Esophagus muscularis mucosa (tissue), 4 donors: ENCODE results near the gene TMEM138. TPM values are rescaled to one million over a fixed set of nuclear protein-coding genes. Genes with fewer than 3 reads are reported as not detected.

Experiments used
- DNase-seq: peaks from one replicate; pipeline ENCODE4 v3.0.0-alpha.2; 2017; ENCODE audit errors: extremely low spot score
- H3K27ac ChIP-seq, 4 donors: fragments of 200-600 bp; sonication (generic); replicated peaks in 1 of 4; 1 replicate in 3 of 4; 2 replicates in 1 of 4; pipeline ENCODE4 v1.5.1; 2016 to 2019; ENCODE audit warnings: mild to moderate bottlenecking in 1 of 4
- H3K27me3 ChIP-seq, 4 donors: fragments of 200-600 bp; sonication (generic); one replicate each; pipeline versions ENCODE4 v1.5.1 to v1.6.0; 2016 to 2019
- H3K36me3 ChIP-seq, 4 donors: fragments of 200-600 bp; sonication (generic); one replicate each; pipeline ENCODE4 v1.5.1; 2016 to 2019
- H3K4me1 ChIP-seq, 4 donors: fragments of 200-600 bp; sonication (generic); one replicate each; pipeline ENCODE4 v1.5.1; 2016 to 2019
- H3K4me3 ChIP-seq, 4 donors: fragments of 200-600 bp; sonication (generic); 1 replicate in 2 of 4; 2 replicates in 2 of 4; pipeline ENCODE4 v1.5.1; 2016 to 2019; ENCODE audit warnings: mild to moderate bottlenecking in 4 of 4, moderate library complexity in 1 of 4
- H3K9me3 ChIP-seq, 4 donors: fragments of 200-600 bp; sonication (generic); 1 replicate in 3 of 4; 2 replicates in 1 of 4; pipeline ENCODE4 v1.5.1; 2016 to 2019
- EP300 ChIP-seq: sonication (generic); formaldehyde crosslinking; IDR thresholded peaks from one replicate; pipeline ENCODE4 v1.6.1; 2017; ENCODE audit warnings: antibody characterized with exemption
- POLR2A ChIP-seq: fragments of 450-650 bp; IDR thresholded peaks from one replicate; pipeline ENCODE4 v1.6.1; 2017; ENCODE audit warnings: antibody characterized with exemption, moderate library complexity, mild to moderate bottlenecking, low read depth
- POLR2AphosphoS5 ChIP-seq, 2 donors: sonication (generic); formaldehyde crosslinking; IDR thresholded peaks; one replicate each; pipeline ENCODE4 v1.6.1; 2017; ENCODE audit warnings: antibody characterized with exemption in 2 of 2
- WGBS: methylation state at CpG from one replicate; pipeline ENCODE4 v1.1.5; 2018; 5-methylcytosine and 5-hydroxymethylcytosine counted together
- intact Hi-C: fragments of 100-400 bp; cut with DNase I; formaldehyde crosslinking; loops from one replicate; pipeline ENCODE4 v1.15.1; 2023
- total RNA-seq, 4 donors: library from RNA; depleted of rRNA; stranded (reverse); fragments of >200 nt; gene quantifications; one replicate each; pipeline versions ENCODE4 v1.1.0 to v1.2.1, GENCODE V29; 2016
- TF ChIP-seq, protein P1 (sequence below), 3 experiments: fragments of 200-600 bp in 2 of 3; fragments of 450-650 bp in 1 of 3; sonication (generic) in 2 of 3; IDR thresholded peaks; one replicate each; pipeline ENCODE4 v1.5.1; 2017 to 2019; ENCODE audit warnings: antibody characterized with exemption in 3 of 3, mild to moderate bottlenecking in 2 of 3, moderate library complexity in 1 of 3

TMEM138 gene
- total RNA-seq, 4 donors from 2014 or later: 10.4 to 22.7 (median 15.9) TPM

DNA sequence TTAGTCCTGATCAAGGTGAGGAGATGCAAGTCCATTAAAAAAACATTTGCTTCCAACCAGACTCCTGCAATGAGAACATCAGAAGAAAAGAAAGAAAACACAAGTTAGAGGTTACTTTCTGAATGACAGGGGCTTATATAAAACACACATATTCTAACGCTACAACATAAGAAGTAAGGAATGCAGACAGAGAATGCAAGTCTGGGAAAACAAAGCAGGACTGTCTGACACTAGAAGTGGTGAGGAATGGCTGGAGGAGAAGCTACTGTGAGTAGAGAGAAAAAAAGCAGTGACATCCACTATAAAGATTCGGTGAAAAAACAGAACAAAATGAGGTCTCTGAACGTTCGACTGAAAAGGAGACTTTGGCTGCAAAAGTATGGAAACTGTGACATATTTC is 42.5 kb downstream of the TMEM138 start:
- Histone ChIP-seq H3K9me3 (no peaks in the 10 kb centered on the region), H3K27ac (peak overlapping the region in 3 of 4 donors; percentile 5 to 60 (median 14)), H3K4me1 (no peaks in the 10 kb centered on the region), H3K27me3 (no peaks in the 10 kb centered on the region), H3K4me3 (no peak overlapping the region), H3K36me3 (peaks cover 57 to 95% (median 88%) of the 10 kb centered on the region in 4 donors)
- 73% methylated on average over 4 of the region's 4 CpGs for whole genome bisulfite sequencing
- intact Hi-C loops: no loop called here
- DNase-seq: no peak
- TF ChIP-seq, protein P1, sequence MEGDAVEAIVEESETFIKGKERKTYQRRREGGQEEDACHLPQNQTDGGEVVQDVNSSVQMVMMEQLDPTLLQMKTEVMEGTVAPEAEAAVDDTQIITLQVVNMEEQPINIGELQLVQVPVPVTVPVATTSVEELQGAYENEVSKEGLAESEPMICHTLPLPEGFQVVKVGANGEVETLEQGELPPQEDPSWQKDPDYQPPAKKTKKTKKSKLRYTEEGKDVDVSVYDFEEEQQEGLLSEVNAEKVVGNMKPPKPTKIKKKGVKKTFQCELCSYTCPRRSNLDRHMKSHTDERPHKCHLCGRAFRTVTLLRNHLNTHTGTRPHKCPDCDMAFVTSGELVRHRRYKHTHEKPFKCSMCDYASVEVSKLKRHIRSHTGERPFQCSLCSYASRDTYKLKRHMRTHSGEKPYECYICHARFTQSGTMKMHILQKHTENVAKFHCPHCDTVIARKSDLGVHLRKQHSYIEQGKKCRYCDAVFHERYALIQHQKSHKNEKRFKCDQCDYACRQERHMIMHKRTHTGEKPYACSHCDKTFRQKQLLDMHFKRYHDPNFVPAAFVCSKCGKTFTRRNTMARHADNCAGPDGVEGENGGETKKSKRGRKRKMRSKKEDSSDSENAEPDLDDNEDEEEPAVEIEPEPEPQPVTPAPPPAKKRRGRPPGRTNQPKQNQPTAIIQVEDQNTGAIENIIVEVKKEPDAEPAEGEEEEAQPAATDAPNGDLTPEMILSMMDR (IDR thresholded peaks at IDR 0.05): no peak
- TF ChIP-seq POLR2AphosphoS5 (IDR thresholded peaks at IDR 0.05) (no peak), EP300 (no peak), POLR2A (no peak)

DNA sequence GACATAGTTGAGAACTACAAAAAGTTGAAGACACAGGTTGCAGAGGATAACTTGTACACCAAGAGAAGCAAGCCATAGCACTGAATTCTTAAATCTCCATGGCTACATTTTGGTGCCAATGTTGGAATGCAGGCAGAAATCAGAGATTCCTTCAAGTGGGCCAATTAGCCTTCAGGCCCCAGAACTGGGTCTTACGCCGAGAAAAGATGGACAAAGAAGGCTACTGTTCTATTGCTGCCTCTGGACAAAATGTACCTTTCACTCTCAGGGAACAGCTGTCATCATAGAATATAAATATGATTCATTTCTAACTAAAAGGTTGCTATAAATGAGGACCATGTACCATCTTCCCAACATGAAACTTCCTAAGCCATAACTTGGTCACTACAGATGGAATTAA is 43.9 kb downstream of the TMEM138 start:
- H3K27ac ChIP-seq: peak overlapping the region in 1 of 4 donors; percentile 56
- intact Hi-C loops: no loop called here
- WGBS: 80% methylated on average over 2 of the region's 2 CpGs
- H3K4me1 ChIP-seq: no peaks in the 10 kb centered on the region
- H3K9me3 ChIP-seq: no peaks in the 10 kb centered on the region
- no peak overlapping the region for H3K4me3 ChIP-seq
- H3K36me3 ChIP-seq: peaks cover 71 to 99% (median 97%) of the 10 kb centered on the region in 4 donors
- DNase-seq: no peak
- no peak for TF ChIP-seq POLR2A
- no peak for TF ChIP-seq EP300
- TF ChIP-seq, protein P1 (IDR thresholded peaks at IDR 0.05): no peak
- no peak for TF ChIP-seq POLR2AphosphoS5 (IDR thresholded peaks at IDR 0.05)
- H3K27me3 ChIP-seq: no peaks in the 10 kb centered on the region

DNA sequence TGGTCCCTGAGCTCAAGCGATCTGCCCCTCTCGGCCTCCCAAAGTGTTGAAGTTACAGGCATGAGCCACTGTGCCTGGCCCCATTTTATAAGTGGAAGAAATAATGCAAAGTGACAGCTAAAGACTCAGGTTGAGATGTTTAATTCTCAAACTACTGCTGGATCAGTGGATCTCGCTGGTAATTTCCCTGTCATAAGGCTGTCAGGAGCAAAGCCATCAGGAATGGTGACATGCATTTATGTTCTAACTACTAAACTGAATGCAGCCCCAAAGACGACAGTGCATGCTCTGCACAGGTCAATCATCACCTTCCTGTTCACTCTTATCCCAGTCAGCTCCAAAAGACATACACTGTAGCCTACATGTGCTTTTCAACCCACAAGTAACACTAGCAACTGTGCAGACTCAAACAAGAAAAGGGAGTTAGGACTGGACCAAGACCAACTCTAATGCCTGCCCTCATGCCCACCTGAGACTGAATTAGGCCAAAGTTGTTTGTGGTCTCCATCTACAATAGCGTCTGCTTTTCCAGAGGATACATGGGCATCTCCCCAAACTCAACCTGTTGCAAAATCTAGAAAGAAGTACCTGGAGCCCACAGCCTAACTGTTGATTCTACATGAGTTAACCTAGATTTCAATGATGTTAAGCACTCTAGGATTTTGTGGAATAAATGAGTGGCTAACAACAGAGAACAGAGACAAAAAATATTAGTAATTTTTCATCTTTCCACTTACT is 45.0 kb downstream of the TMEM138 start:
- Histone ChIP-seq H3K27me3 (no peaks in the 10 kb centered on the region), H3K27ac (peak overlapping the region in 2 of 4 donors; percentile 13 to 56), H3K36me3 (peaks cover 82 to 100% (median 100%) of the 10 kb centered on the region in 4 donors), H3K4me3 (no peak overlapping the region), H3K9me3 (no peaks in the 10 kb centered on the region), H3K4me1 (no peaks in the 10 kb centered on the region)
- TF ChIP-seq POLR2AphosphoS5 (IDR thresholded peaks at IDR 0.05): no peak
- TF ChIP-seq, protein P1 (IDR thresholded peaks at IDR 0.05): no peak
- TF ChIP-seq EP300: no peak
- TF ChIP-seq POLR2A: no peak
- WGBS: 93% methylated on average over 5 of the region's 5 CpGs
- no peak for DNase-seq
- intact Hi-C loops: no loop called here

DNA sequence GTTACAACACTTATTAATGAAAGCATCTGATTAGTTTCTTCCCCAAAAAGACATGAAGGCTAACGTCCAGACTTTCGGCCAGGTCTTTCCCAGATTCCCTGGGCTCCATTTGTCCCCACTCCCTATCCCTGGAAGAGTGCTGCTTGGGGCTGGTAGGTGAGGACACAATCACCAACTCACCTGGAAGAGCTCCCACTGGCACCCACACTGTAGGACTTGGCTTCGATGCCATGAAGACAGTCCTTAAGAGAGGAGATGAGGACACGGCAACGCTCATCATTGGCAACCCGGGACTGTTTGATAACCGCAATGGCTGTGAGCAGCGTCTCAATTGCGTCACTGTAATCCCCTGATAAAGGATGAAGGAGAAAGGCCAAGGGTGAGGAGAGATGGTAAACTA is 49.4 kb downstream of the TMEM138 start:
- TF ChIP-seq EP300 (no peak), POLR2A (no peak), POLR2AphosphoS5 (IDR thresholded peaks at IDR 0.05) (no peak)
- TF ChIP-seq, protein P1 (IDR thresholded peaks at IDR 0.05): no peak
- Histone ChIP-seq H3K27me3 (no peaks in the 10 kb centered on the region), H3K4me1 (no peaks in the 10 kb centered on the region), H3K9me3 (no peaks in the 10 kb centered on the region), H3K4me3 (no peak overlapping the region), H3K36me3 (peaks cover 100% of the 10 kb centered on the region in 4 donors), H3K27ac (no peak overlapping the region)
- intact Hi-C loops: no loop called here
- no peak for DNase-seq
- WGBS: 71% methylated on average over 9 of the region's 9 CpGs
